Activated CD4-positive, CD25-positive, alpha-beta regulatory T cell treated with anti-CD3 and anti-CD28 coated beads, Interleukin-2, amount 50 U/mL, for 24 hours (primary cell): ENCODE data around the gene ZRANB2.

ENCODE experiments used
- ATAC-seq, 2 donors: fragments of 150-1000 bp; cut with Tn5 transposase; one replicate each; pipeline ENCODE4 v1.10.0; 2021; ENCODE audit warnings: mild to moderate bottlenecking in 1 of 2, moderate library complexity in 1 of 2

Gene ZRANB2

GRCh38 chr1:71027991-71028390 lies 52.8 kb downstream of the ZRANB2 start:
- ATAC-seq, result no peak

GRCh38 chr1:71026093-71026492 lies 54.7 kb downstream of the ZRANB2 start:
- no peak for ATAC-seq

DNA sequence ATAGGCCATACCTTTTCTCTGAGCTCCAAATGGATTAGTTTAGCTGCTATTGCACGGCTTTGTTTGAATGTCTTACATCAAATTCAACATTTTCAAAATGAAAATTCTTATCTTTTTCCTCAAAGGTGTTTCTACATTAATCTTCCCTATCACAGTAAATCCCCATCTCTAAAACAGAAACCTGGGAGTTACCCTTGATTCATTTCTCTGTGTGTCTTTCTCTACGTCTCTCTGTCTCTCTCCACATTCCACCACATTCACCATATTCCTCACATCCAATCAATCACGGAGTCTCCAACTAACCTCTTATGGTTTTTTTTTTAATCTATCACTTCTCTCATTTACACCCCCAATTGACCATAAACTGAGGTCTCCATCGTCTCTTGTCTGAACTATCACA lies 57.3 kb downstream of the ZRANB2 start:
- no peak for ATAC-seq

GRCh38 chr1:71019233-71019969 lies 61.4 kb downstream of the ZRANB2 start:
- no peak for ATAC-seq

GRCh38 chr1:71018791-71019190 lies 62.0 kb downstream of the ZRANB2 start:
- ATAC-seq, result no peak

DNA sequence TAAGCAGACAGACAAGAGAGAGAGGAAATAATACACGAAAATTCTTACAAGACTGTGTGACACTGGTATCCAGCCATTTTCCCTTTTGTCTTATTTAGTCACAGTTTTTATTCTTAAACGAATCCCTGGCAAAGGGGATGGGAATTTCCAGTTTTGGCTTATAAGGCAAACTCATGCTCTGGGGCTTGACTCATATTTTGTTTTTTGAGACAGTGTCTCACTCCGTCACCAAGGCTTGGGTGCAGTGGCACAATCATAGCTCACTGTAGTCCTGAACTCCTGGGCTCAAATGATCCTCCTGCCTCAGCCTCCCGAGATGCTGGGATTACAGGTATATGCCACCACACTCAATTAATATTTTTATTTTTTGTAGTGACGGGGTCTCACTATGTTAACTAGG lies 65.1 kb downstream of the ZRANB2 start:
- ATAC-seq, result no peak

DNA sequence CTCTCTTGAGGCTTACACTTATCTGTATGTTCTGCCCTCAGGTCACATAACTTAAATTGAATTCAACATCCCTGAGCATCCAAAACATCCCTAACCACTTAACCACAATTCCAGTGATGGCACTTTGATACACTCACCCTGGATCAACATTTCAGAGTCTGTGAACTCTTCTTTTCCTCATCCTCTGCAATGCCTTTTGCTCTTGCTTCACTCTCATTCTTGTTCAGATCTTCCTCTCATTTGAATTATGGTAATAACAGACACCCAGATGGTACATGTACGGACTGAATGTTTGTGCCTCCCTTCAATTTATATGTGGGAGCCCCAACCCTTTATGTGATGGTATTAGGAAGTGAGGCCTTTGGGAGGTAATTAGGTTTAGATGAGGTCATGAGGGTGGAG lies 66.7 kb downstream of the ZRANB2 start:
- ATAC-seq, result no peak
